ENCODE results near the gene CACNA2D4.

Gene CACNA2D4

GRCh38 chr12:1919284-1919683 is 832 bp upstream of the CACNA2D4 start:
- H3K4me3 ChIP-seq (ENCODE audit: low read length), result no peak overlapping the region
- no peaks in the 10 kb centered on the region for H3F3A ChIP-seq (ENCODE audit: insufficient read depth, low read length)
- H3K4me2 ChIP-seq (ENCODE audit: low read depth, low read length), result no peak overlapping the region
- H3K79me2 ChIP-seq (ENCODE audit: low read length), result no peaks in the 10 kb centered on the region
- no peaks in the 10 kb centered on the region for H3K4me1 ChIP-seq (ENCODE audit: low read length)
- H3K27ac ChIP-seq (ENCODE audit: low read length), result no peak overlapping the region
- no peak overlapping the region for H2AFZ ChIP-seq (ENCODE audit: low read length)
- peaks cover 17% of the 10 kb centered on the region for H3K27me3 ChIP-seq (replicated peaks; ENCODE audit: insufficient read depth, low read length)
- no peaks in the 10 kb centered on the region for H4K20me1 ChIP-seq (ENCODE audit: insufficient read depth, low read length)
- no peaks in the 10 kb centered on the region for H3K9me3 ChIP-seq (replicated peaks; ENCODE audit: insufficient read depth, low read length)
- TF ChIP-seq CTCF (IDR thresholded peaks at IDR 0.05; ENCODE audit: low read length), result no peak
- TF ChIP-seq EZH2phosphoT487 (IDR thresholded peaks at IDR 0.05; ENCODE audit: low read length), result no peak
- TF ChIP-seq EZH2 (optimal IDR thresholded peaks at IDR 0.05; ENCODE audit: low read depth, low read length), result no peak
- H3K9ac ChIP-seq (ENCODE audit: low read length), result no peak overlapping the region
- no peaks in the 10 kb centered on the region for H3K36me3 ChIP-seq (replicated peaks; ENCODE audit: insufficient read depth, low read length)
- H3K9me2 ChIP-seq (replicated peaks; ENCODE audit: insufficient read depth, low read length), result no peaks in the 10 kb centered on the region
- DNase-seq, result no peak

- no peaks in the 10 kb centered on the region for H3F3A ChIP-seq (ENCODE audit: insufficient read depth, low read length)
- H4K20me1 ChIP-seq (ENCODE audit: insufficient read depth, low read length), result no peaks in the 10 kb centered on the region
- no peak overlapping the region for H3K4me2 ChIP-seq (ENCODE audit: low read depth, low read length)
- no peak for DNase-seq
- no peaks in the 10 kb centered on the region for H3K36me3 ChIP-seq (replicated peaks; ENCODE audit: insufficient read depth, low read length)
- no peaks in the 10 kb centered on the region for H3K9me3 ChIP-seq (replicated peaks; ENCODE audit: insufficient read depth, low read length)
- peaks cover 17% of the 10 kb centered on the region for H3K27me3 ChIP-seq (replicated peaks; ENCODE audit: insufficient read depth, low read length)
- no peak overlapping the region for H3K9ac ChIP-seq (ENCODE audit: low read length)
- H2AFZ ChIP-seq (ENCODE audit: low read length), result no peak overlapping the region
- H3K27ac ChIP-seq (ENCODE audit: low read length), result no peak overlapping the region
- TF ChIP-seq CTCF (IDR thresholded peaks at IDR 0.05; ENCODE audit: low read length) (no peak), EZH2 (optimal IDR thresholded peaks at IDR 0.05; ENCODE audit: low read depth, low read length) (no peak), EZH2phosphoT487 (IDR thresholded peaks at IDR 0.05; ENCODE audit: low read length) (no peak)
- H3K9me2 ChIP-seq (replicated peaks; ENCODE audit: insufficient read depth, low read length), result no peaks in the 10 kb centered on the region
- no peaks in the 10 kb centered on the region for H3K79me2 ChIP-seq (ENCODE audit: low read length)
- no peak overlapping the region for H3K4me3 ChIP-seq (ENCODE audit: low read length)
- no peaks in the 10 kb centered on the region for H3K4me1 ChIP-seq (ENCODE audit: low read length)
Observed at GRCh38 chr12:1918884-1919236, 408 bp upstream of the CACNA2D4 start.

- Histone ChIP-seq H3F3A (ENCODE audit: insufficient read depth, low read length) (no peaks in the 10 kb centered on the region), H3K36me3 (replicated peaks; ENCODE audit: insufficient read depth, low read length) (no peaks in the 10 kb centered on the region), H3K4me2 (ENCODE audit: low read depth, low read length) (no peak overlapping the region), H3K9me2 (replicated peaks; ENCODE audit: insufficient read depth, low read length) (no peaks in the 10 kb centered on the region), H3K27me3 (replicated peaks; ENCODE audit: insufficient read depth, low read length) (peaks cover 7% of the 10 kb centered on the region; the same call in 1 of the 2 replicates), H4K20me1 (ENCODE audit: insufficient read depth, low read length) (no peaks in the 10 kb centered on the region), H3K4me1 (ENCODE audit: low read length) (no peaks in the 10 kb centered on the region), H3K4me3 (ENCODE audit: low read length) (no peak overlapping the region), H2AFZ (ENCODE audit: low read length) (no peak overlapping the region), H3K79me2 (ENCODE audit: low read length) (no peaks in the 10 kb centered on the region), H3K9me3 (replicated peaks; ENCODE audit: insufficient read depth, low read length) (no peaks in the 10 kb centered on the region), H3K9ac (ENCODE audit: low read length) (no peak overlapping the region), H3K27ac (ENCODE audit: low read length) (no peak overlapping the region)
- TF ChIP-seq EZH2 (optimal IDR thresholded peaks at IDR 0.05; ENCODE audit: low read depth, low read length), result no peak
- no peak for TF ChIP-seq EZH2phosphoT487 (IDR thresholded peaks at IDR 0.05; ENCODE audit: low read length)
- no peak for TF ChIP-seq CTCF (IDR thresholded peaks at IDR 0.05; ENCODE audit: low read length)
- DNase-seq, result no peak
Observed at GRCh38 chr12:1917172-1918070, 1.0 kb downstream of the CACNA2D4 start.
